GM10266 (cell line): ENCODE data around the gene CAMK2G.
"Not testable (repeated sequence)": the region's sequence is repeated elsewhere in the genome, so short reads cannot be mapped to it uniquely, and the experiment has no call there.

Source experiments
- DNase-seq: peaks from one replicate; pipeline ENCODE4 v3.0.0; 2012; ENCODE audit errors: extremely low spot score
- TF ChIP-seq, protein P1 (sequence below): IDR thresholded peaks from 2 replicates; pipeline ENCODE4 v1.5.1; 2012; ENCODE audit warnings: mild to moderate bottlenecking, low read depth; ENCODE audit not compliant: control insufficient read depth, insufficient read depth; ENCODE audit errors: missing control alignments

The CAMK2G gene

DNA sequence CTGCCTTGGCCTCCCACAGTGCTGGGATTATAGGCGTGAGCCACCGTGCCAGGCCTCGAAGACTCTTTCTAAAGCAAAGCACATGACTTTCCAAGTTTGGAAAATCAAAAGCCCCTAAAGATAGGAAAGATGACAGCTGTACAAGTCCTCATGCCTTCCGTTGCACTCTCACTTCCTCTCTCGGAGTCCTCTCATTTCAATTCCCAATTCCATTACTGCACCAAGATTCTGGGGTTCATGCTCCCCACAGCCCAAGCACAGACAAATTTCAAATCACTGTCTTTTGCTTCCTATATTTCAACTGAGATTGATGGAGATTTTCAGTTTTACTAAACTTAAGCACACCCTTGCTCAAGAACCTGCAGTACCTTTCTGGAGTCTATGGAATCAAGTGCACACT, 25.7 kb upstream of the CAMK2G start:
- TF ChIP-seq, protein P1, sequence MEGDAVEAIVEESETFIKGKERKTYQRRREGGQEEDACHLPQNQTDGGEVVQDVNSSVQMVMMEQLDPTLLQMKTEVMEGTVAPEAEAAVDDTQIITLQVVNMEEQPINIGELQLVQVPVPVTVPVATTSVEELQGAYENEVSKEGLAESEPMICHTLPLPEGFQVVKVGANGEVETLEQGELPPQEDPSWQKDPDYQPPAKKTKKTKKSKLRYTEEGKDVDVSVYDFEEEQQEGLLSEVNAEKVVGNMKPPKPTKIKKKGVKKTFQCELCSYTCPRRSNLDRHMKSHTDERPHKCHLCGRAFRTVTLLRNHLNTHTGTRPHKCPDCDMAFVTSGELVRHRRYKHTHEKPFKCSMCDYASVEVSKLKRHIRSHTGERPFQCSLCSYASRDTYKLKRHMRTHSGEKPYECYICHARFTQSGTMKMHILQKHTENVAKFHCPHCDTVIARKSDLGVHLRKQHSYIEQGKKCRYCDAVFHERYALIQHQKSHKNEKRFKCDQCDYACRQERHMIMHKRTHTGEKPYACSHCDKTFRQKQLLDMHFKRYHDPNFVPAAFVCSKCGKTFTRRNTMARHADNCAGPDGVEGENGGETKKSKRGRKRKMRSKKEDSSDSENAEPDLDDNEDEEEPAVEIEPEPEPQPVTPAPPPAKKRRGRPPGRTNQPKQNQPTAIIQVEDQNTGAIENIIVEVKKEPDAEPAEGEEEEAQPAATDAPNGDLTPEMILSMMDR = no peak
- DNase-seq = no peak

DNA sequence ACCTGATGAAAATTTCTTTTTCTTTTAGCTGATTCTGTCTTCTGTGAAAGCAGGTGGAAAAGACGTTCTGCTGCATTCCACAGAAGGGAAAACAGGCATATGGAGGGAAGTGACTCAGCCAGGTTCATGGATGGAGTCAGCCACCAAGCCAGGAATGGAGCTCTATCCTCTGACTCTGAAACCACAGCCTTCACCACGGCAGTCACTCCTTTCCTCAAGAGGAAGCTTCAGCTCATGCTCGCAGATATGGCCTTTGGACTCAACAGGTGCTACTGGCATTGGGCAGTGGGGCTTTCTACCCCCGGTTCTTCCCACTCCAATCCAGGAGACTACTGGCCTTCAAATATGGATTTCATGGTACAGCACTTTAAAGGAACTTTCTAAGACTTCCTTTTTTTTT, 25.1 kb upstream of the CAMK2G start:
- no peak for DNase-seq
- TF ChIP-seq, protein P1 = no peak

DNA sequence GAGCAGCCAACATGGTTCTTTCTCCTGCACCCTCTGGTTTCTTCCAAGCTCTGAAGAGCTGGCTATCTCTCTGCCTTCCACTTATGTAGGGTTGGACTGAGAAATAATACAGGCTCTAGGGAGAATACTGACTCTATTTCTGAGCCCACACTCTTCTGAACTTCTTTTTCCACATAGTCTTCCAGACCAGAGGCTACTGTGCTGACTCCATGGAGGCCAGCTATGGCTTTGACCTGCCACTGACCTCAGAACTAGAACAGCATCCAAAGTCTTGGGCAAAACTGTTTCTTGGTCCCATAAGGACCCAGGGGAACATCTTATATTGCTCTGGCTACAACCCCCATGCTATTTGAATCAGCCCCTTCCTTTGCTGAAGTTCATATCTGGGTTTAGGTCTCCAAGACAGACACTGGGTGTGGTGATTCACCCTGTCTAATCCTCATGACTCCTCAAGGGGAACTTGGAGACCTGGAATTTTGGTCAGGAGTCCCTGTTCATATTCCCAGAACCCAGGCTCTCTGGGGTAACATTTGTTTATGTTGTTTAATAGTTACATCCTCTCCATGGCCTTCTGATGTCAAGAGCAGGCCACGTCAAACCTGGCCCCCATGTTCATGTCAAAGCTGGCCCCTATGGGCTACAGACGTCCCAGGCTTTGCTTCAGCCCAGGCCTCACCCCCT, 24.5 kb upstream of the CAMK2G start:
- TF ChIP-seq, protein P1 = no peak
- no peak for DNase-seq

DNA sequence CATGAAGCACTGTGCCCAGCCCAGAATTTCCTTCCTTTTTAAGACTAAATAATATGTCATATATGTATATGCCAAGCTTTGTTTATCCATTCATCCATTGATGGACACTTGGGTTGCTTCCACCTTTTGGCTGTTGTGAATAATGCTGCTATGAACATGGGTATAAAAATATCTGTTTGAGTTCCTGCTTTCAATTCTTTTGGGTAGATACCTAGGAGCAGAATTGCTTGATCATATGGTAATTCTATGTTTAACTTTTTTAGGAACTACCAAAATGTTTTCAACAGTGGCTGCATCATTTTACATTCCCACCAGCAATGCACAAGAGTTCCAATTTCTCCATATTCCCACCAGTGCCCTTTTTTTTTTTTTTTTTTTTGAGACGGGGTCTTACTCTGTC, 23.3 kb upstream of the CAMK2G start:
- DNase-seq = no peak
- TF ChIP-seq, protein P1 = no peak

DNA sequence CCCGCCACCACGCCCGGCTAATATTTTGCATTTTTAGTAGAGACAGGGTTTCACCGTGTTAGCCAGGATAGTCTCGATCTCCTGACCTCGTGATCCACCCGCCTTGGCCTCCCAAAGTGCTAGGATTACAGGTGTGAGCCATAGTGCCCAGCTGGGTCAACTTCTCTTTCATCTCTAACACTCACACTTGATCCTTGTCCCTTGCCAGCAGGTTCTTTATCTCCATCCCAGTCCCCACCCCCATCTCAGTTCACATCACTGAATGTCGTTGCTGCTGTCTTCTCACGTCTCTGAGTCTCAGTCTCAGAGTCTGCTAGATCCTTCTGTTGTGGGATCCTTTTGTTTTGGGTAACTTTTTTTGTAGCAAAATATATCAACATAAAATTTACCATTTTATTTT, 21.0 kb upstream of the CAMK2G start:
- not testable (repeated sequence) for DNase-seq

DNA sequence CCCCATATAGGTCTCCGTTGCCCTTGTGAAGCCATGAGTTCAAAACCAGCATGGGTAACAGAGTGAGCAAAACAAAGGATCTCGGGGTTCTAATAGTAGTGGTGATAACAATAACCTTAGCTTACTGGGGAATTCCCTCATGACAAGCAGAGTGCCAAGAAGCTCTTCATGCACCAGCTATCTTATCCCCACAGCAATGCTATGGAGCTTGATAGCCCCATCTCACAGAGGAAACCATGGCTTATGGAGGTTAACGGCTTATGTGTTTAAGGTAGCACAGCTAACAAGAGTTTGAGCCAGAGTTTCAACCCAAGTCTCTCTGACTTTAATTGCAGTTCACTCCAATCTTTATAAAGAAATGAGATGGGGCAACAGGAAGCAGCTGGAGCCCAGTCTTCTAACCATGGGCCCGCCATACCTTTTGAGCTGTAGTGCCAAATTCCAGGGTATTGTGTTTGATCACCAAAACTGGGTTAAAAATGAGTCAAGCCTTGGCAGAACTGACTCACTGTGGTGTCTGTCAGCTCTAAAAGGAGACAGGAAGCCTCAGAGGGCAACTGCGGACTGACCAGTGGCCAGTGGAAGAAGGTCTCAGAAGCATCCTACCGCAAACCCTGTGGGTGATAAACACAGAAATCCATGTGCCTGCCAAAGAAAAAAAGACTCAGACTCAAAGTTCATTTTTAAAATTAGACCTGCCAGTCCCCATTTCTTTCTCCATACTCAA, 20.1 kb upstream of the CAMK2G start:
- TF ChIP-seq, protein P1 = no peak
- DNase-seq = no peak

DNA sequence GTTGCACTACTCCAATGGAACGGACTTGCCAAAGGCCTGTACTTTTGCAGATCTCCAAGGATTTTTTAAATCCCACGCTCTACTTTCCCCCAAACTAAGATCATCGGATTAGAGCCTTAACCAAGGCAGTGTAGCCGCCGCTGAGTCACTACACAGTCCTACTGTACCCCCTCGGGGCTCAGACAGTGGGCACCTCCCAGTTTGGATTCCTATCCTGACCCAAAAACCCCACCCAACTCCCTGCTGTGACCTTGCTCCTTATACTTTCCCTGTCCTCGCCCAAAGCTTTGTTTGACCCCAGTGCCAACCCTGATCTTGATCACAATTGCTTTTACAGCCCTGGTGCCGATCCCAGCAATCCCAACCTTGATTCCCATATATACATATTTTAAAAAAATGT, 19.1 kb upstream of the CAMK2G start:
- DNase-seq = no peak

More for the DNA sequence above, 19.1 kb upstream of the CAMK2G start:
- TF ChIP-seq, protein P1 = no peak
